Right hindlimb (tissue), 1 donor: Measurements from ENCODE around the gene PPP1R14B.

Experiments
- DNase-seq: peaks from one replicate; pipeline ENCODE4 v3.0.0-alpha.2; 2018

PPP1R14B gene

DNA sequence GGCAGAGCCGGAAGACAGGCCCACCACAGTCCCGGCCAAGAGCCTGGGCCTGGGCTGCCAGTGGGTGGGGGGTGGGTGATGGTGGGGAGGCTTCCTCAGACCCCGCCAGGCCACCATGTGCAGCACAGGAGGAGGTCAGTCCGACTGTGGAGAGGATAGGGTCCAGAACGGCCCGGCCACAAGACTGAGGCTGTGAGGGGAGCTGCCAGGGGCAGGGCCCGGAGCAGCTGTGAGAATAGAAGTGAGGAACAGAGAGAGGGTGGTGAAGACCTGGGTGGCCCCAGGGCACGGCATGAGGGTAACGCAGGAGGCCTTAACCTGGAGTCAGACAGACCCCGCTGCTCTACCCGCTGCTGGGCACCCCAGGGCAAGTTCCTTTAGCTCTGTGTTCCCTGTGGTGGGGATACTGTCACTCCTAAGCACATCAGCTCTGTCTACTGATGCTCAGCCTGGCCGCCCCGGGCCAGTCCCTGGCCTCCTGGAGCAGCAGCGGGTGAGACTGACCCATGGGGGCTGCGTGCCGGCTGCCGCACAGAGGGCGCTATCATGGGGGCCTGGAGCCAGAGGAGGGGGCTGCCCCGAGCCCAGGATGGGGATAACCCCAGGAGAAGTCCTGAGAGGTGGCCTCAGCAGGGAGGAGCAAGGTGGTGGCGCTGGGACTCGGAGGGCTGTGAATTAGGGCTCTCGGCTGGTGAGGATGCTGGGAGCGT, 38.5 kb downstream of the PPP1R14B start:
- DNase-seq, result no peak

DNA sequence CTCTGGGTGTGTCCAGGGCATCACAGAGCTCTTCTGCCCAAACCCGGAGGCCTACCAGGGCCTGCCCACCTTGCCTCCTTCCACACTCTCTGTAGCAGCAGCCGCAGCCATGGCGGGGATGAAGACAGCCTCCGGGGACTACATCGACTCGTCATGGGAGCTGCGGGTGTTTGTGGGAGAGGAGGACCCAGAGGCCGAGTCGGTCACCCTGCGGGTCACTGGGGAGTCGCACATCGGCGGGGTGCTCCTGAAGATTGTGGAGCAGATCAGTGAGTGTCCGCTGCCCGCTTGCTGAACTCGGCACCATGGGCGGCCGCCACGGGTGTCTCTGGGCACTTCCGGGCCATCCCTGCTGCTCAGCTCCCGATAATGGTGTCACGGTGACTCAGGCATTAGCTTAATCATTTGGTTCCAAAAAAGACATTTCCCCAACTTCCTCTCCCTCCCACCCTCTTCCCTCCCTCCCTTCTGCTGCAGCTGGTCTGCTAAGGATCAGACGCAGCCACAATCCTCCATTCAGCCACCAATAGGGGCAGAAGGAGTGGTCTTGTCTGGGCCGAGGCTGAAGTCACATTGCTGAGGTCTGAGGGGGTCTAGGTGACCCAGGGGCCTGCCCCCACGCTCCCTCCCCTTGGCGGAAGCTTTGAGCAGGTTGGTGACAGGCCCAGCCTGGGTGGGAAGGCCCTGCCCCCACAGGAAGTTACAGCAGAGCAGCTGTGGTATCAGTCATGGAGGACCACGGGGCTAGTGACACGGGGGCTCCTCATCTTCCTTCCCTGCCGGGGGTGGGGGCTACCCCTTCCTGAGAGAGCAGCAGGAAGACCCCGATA, 39.3 kb downstream of the PPP1R14B start:
- DNase-seq, result peak; percentile 76

GRCh38 chr11:64206457-64207255, 40.1 kb downstream of the PPP1R14B start, which contains the start of gene FERMT3:
Gene FERMT3, plus strand, starts transcription at chr11:64206721. Its CDS starts 644 bp downstream, at chr11:64207365.
- DNase-seq, result peak; percentile 37

GRCh38 chr11:64204464-64204989, 42.2 kb downstream of the PPP1R14B start:
- peak; percentile 86 for DNase-seq

- no peak for DNase-seq
Observed at GRCh38 chr11:64204080-64204440, 42.7 kb downstream of the PPP1R14B start.

- DNase-seq, result no peak
Observed at GRCh38 chr11:64203421-64204079, 43.2 kb downstream of the PPP1R14B start.

DNA sequence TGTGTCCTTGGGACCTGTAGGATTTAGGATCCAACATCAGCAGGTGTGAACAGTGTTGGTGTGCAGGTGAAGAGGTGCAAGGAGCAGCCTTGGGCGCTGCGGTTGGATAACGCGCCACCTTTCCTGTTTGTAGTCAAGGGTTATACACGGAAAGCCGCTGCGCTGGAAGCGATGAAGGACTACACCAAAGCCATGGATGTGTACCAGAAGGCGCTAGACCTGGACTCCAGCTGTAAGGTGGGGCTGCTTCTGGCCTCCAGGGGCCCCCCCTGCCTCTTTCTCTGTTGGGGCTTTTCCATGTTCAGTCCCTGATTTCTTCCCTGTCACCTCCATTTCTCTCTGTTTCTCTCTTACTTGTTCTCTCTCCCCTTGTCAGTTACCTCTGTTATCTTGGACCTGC, 43.8 kb downstream of the PPP1R14B start:
- DNase-seq, result no peak

DNA sequence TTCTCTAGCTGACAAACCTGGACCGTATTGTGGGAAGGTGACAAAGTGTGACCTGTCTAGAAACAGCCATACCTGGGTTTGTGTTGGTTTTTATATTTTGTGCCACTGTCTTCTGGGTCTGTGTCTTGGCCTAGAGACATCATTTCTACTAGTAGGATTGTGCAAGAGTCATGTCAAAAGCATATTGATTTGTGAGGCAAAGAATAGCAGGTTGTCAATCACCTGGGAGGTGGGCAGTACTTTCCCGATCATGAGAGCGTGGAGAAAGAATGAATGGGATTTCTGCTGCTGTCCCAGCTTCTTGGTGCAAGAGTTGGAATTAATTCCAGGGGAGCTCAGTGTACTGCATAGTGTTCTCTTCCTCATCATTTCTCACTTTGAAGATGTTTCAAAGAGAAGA, 45.2 kb downstream of the PPP1R14B start:
- no peak for DNase-seq

DNA sequence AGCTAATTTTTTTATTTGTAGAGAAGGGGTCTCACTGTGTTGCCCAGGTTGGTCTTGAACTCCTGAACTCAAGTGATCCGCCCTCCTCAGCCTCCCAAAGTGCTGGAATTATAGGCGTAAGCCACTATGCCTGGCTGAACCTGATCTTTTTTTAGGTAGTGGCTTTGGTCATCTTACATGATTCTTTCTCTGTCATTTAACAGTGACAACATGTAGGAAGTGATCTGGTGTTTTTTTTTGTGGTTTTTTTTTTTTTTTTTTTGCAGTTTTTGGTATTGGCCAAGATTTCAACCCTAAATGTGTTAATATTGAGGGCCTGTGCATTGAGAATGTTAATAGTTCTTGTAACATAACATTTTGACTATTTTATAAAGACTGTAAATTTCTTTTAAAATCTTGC, 48.2 kb downstream of the PPP1R14B start:
- no peak for DNase-seq

- DNase-seq, result no peak
Observed at GRCh38 chr11:64196626-64197025, 50.1 kb downstream of the PPP1R14B start.
